Neuronal stem cell (in vitro differentiated cells): ENCODE results near the gene SGSM1.
A peak's percentile ranks its signal among the peaks of the same experiment; 100 is the strongest.

Source experiments
- DNase-seq: peaks from one replicate; pipeline ENCODE4 v3.0.0-alpha.2; 2013; ENCODE audit warnings: low spot score
- H2AFZ ChIP-seq: one replicate; pipeline ENCODE4 v1.6.1; 2013; ENCODE audit warnings: mild to moderate bottlenecking, low read length, inconsistent platforms
- H2AK5ac ChIP-seq: 2 replicates; pipeline ENCODE4 v1.6.1; 2013; ENCODE audit warnings: low read depth, mild to moderate bottlenecking, inconsistent platforms, low read length, moderate library complexity, mixed read lengths
- H2BK120ac ChIP-seq: 2 replicates; pipeline ENCODE4 v1.6.1; 2013; ENCODE audit warnings: low read depth, mild to moderate bottlenecking, inconsistent platforms, low read length, moderate library complexity, mixed read lengths
- H2BK12ac ChIP-seq: one replicate; pipeline ENCODE4 v1.6.1; 2013; ENCODE audit warnings: low read length, inconsistent platforms
- H2BK15ac ChIP-seq: 2 replicates; pipeline ENCODE4 v1.6.1; 2013; ENCODE audit warnings: mild to moderate bottlenecking, low read length, inconsistent platforms, mixed read lengths
- H2BK5ac ChIP-seq: one replicate; pipeline ENCODE4 v1.6.1; 2013; ENCODE audit warnings: inconsistent platforms, mild to moderate bottlenecking, low read length, moderate library complexity
- H3K14ac ChIP-seq: one replicate; pipeline ENCODE4 v1.6.1; 2013; ENCODE audit warnings: low read length, inconsistent platforms
- H3K18ac ChIP-seq: 2 replicates; pipeline ENCODE4 v1.6.1; 2013; ENCODE audit warnings: low read length, inconsistent platforms
- H3K23ac ChIP-seq: 2 replicates; pipeline ENCODE4 v1.6.1; 2013; ENCODE audit warnings: low read depth, mild to moderate bottlenecking, mixed read lengths, low read length, inconsistent platforms; ENCODE audit not compliant: poor library complexity
- H3K27ac ChIP-seq: replicated peaks from 3 replicates; pipeline ENCODE4 v1.5.1; 2013; ENCODE audit warnings: low read length, inconsistent platforms
- H3K27me3 ChIP-seq, 3 experiments: 2 replicates each; pipeline ENCODE4 v1.6.1; 2013; ENCODE audit warnings: low read length in 3 of 3, mild to moderate bottlenecking in 2 of 3, inconsistent platforms in 1 of 3, low read depth in 1 of 3, mixed read lengths in 1 of 3, moderate library complexity in 1 of 3; ENCODE audit not compliant: control insufficient read depth in 3 of 3, insufficient read depth in 3 of 3
- H3K36me3 ChIP-seq, 2 donors: replicated peaks in 1 of 2; 2 replicates each; pipeline ENCODE4 v1.6.1; 2013; ENCODE audit warnings: low read length in 2 of 2; ENCODE audit not compliant: control insufficient read depth in 2 of 2, insufficient read depth in 2 of 2
- H3K4ac ChIP-seq: 2 replicates; pipeline ENCODE4 v1.6.1; 2013; ENCODE audit warnings: inconsistent platforms, mild to moderate bottlenecking, low read length, moderate library complexity
- H3K4me1 ChIP-seq, 2 donors: 1 replicate in 1 of 2; 2 replicates in 1 of 2; pipeline ENCODE4 v1.6.1; 2013; ENCODE audit warnings: low read length in 2 of 2, low read depth in 1 of 2; ENCODE audit not compliant: control insufficient read depth in 2 of 2, insufficient read depth in 1 of 2
- H3K4me2 ChIP-seq: one replicate; pipeline ENCODE4 v1.6.1; 2013; ENCODE audit warnings: mild to moderate bottlenecking, low read length, inconsistent platforms; ENCODE audit not compliant: insufficient read depth, poor library complexity, severe bottlenecking
- H3K4me3 ChIP-seq, 2 donors: 2 replicates each; pipeline ENCODE4 v1.5.1; 2013; ENCODE audit warnings: low read length in 2 of 2, mild to moderate bottlenecking in 2 of 2, inconsistent platforms in 1 of 2, moderate library complexity in 1 of 2
- H3K79me1 ChIP-seq: one replicate; pipeline ENCODE4 v1.6.1; 2013; ENCODE audit warnings: low read depth, mild to moderate bottlenecking, inconsistent platforms, low read length, moderate library complexity
- H3K9ac ChIP-seq: one replicate; pipeline ENCODE4 v1.6.1; 2013; ENCODE audit warnings: mild to moderate bottlenecking, low read depth, low read length, inconsistent platforms; ENCODE audit not compliant: poor library complexity
- H3K9me3 ChIP-seq, 2 donors: replicated peaks in 1 of 2; 2 replicates each; pipeline versions ENCODE3 to v1.6.1; 2013; ENCODE audit warnings: low read length in 2 of 2, mild to moderate bottlenecking in 2 of 2, inconsistent platforms in 1 of 2, low read depth in 1 of 2, mixed read lengths in 1 of 2, moderate library complexity in 1 of 2; ENCODE audit not compliant: control insufficient read depth in 2 of 2, insufficient read depth in 1 of 2
- H4K8ac ChIP-seq: one replicate; pipeline ENCODE4 v1.6.1; 2013; ENCODE audit warnings: low read depth, mild to moderate bottlenecking, inconsistent platforms, low read length, moderate library complexity
- H4K91ac ChIP-seq: one replicate; pipeline ENCODE4 v1.6.1; 2013; ENCODE audit warnings: low read length, low read depth, mild to moderate bottlenecking, inconsistent platforms; ENCODE audit not compliant: poor library complexity
- WGBS, 2 donors: extraction: QIAGEN DNeasy Blood & Tissue Kit; methylation state at CpG; one replicate each; pipeline ENCODE4 v1.1.7; 2013; ENCODE audit warnings: missing lambda C conversion rate in 2 of 2, mixed read lengths in 1 of 2; ENCODE audit not compliant: insufficient read length in 2 of 2, insufficient replicate concordance in 1 of 2; ENCODE audit errors: extremely low coverage in 2 of 2; 5-methylcytosine and 5-hydroxymethylcytosine counted together

Gene SGSM1

DNA sequence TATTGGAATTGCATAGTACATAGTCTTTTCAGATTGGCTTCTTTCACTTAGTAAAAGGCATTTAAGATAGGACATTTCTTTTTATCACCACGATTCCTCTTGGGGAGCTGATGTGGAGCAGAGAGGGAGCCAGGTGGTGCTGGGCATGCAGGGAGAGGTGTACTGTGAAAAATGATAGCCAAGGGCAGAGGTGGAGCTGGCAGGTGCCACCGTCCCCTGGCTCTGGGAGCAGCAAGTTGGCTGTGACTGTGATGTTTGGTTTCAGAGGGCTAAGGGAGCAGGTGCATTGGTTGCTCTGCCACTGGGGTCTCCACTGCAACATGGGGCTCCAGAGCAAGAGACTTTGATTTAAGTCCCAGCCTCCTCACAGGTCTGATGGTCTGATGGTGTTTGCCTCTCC lies 16.5 kb downstream of the SGSM1 start:
- Histone ChIP-seq H3K79me1 (no peaks in the 10 kb centered on the region), H3K9ac (no peak overlapping the region), H2BK5ac (no peak overlapping the region), H2BK15ac (no peak overlapping the region), H3K36me3 (no peaks in the 10 kb centered on the region), H3K9me3 (peaks cover 0 to 2% of the 10 kb centered on the region in 2 donors), H2AFZ (no peak overlapping the region), H3K4me3 (no peak overlapping the region), H2BK12ac (no peak overlapping the region), H3K4me1 (no peaks in the 10 kb centered on the region), H3K23ac (no peak overlapping the region), H4K91ac (no peak overlapping the region), H3K27me3 (peaks cover 0 to 10% (median 0%) of the 10 kb centered on the region in 3 experiments), H3K4me2 (no peak overlapping the region), H3K14ac (no peak overlapping the region), H3K18ac (no peak overlapping the region), H2AK5ac (no peak overlapping the region), H4K8ac (no peak overlapping the region), H3K4ac (no peak overlapping the region), H3K27ac (no peak overlapping the region), H2BK120ac (no peak overlapping the region)
- DNase-seq: no peak
- no CpG with 5 or more reads among the region's 2 CpGs for WGBS, 2 donors

DNA sequence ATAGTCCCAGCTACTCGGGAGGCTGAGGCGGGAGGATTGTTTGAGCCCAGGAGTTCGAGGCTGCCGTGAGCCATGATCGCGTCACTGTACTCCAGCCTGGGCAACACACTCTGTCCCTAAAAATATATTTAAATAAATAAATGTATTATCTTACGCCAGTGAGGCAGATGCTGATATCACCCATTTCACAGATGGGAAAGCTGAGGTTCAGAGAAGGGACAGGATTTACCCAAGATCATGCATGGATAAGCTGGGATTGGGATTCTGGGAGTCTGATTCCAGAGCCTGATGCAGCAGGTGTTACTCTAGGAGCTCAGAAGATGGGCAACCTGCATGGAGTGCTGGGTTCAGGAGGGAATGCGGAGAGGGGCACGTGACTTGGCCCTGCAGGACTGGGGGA lies 17.8 kb downstream of the SGSM1 start:
- Histone ChIP-seq H2AFZ (no peak overlapping the region), H3K18ac (no peak overlapping the region), H2BK15ac (no peak overlapping the region), H3K23ac (no peak overlapping the region), H3K4ac (no peak overlapping the region), H2BK12ac (no peak overlapping the region), H3K79me1 (no peaks in the 10 kb centered on the region), H4K8ac (no peak overlapping the region), H3K14ac (no peak overlapping the region), H2BK120ac (no peak overlapping the region), H3K4me2 (no peak overlapping the region), H3K9me3 (peaks cover 0 to 2% of the 10 kb centered on the region in 2 donors), H3K36me3 (no peaks in the 10 kb centered on the region), H3K27ac (no peak overlapping the region), H3K9ac (no peak overlapping the region), H3K4me1 (no peaks in the 10 kb centered on the region), H4K91ac (no peak overlapping the region), H3K4me3 (no peak overlapping the region), H2BK5ac (no peak overlapping the region), H2AK5ac (no peak overlapping the region), H3K27me3 (peaks cover 0 to 10% (median 0%) of the 10 kb centered on the region in 3 experiments)
- DNase-seq: no peak
- no CpG with 5 or more reads among the region's 9 CpGs for WGBS, 2 donors

DNA sequence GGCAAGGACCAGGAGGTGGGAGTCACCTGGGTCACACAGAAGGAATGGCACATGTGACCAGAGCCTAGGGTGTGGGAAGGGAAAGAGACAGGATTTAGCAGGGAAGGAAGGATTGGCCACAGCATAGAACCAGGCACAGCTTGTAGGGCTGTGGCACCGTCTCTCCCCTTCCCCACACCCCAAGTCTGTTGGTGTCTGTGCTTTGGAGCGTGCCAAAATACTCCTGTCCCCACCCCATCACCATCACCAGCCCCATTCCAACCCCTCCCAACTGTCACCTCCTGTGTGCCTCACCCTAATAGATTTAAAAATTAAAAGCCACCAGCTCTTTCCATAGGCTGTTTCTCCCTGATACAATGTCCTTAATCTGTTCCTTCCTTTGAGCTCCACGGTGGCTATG lies 18.2 kb downstream of the SGSM1 start:
- Histone ChIP-seq H3K79me1 (no peaks in the 10 kb centered on the region), H3K36me3 (no peaks in the 10 kb centered on the region), H3K23ac (no peak overlapping the region), H2BK15ac (no peak overlapping the region), H2AK5ac (no peak overlapping the region), H2AFZ (no peak overlapping the region), H3K4me1 (no peaks in the 10 kb centered on the region), H3K4ac (no peak overlapping the region), H3K4me3 (no peak overlapping the region), H2BK120ac (no peak overlapping the region), H3K27me3 (peaks cover 0 to 10% (median 0%) of the 10 kb centered on the region in 3 experiments), H3K27ac (no peak overlapping the region), H2BK12ac (no peak overlapping the region), H3K14ac (no peak overlapping the region), H4K8ac (no peak overlapping the region), H2BK5ac (no peak overlapping the region), H3K9me3 (peaks cover 0 to 2% of the 10 kb centered on the region in 2 donors), H3K4me2 (no peak overlapping the region), H3K18ac (no peak overlapping the region), H4K91ac (no peak overlapping the region), H3K9ac (no peak overlapping the region)
- no peak for DNase-seq
- no CpG with 5 or more reads among the region's 3 CpGs for WGBS, 2 donors

DNA sequence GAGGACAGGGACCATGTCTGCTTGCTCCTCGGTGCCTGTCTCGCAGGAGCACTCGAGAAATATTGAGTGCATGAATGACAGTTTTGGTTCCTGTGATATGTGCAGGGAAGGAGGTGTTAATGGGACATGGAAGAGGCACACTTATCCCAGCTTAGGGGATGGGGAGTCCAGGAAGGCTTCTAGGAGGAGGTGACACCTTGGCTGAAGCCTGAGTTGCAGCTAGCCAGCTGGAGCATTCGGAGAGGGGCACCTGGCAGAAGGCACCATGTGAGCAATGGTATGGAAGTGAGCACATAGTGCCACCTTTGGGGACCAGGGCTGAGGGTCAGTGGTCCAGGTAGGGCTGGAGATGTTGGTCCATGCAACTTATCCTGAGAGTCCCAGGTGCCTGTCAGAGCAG lies 18.9 kb downstream of the SGSM1 start:
- H3K36me3 ChIP-seq: no peaks in the 10 kb centered on the region
- no peak overlapping the region for H2BK15ac ChIP-seq
- no peaks in the 10 kb centered on the region for H3K79me1 ChIP-seq
- H4K8ac ChIP-seq: no peak overlapping the region
- H2AK5ac ChIP-seq: no peak overlapping the region
- H2BK12ac ChIP-seq: no peak overlapping the region
- no peak overlapping the region for H2BK5ac ChIP-seq
- no peak overlapping the region for H3K4ac ChIP-seq
- no peak overlapping the region for H2AFZ ChIP-seq
- H3K23ac ChIP-seq: peak overlapping the region; percentile 28
- H3K27ac ChIP-seq: no peak overlapping the region
- DNase-seq: no peak
- peak overlapping the region in 1 of 2 donors; percentile 51 for H3K4me3 ChIP-seq
- no CpG with 5 or more reads among the region's 4 CpGs for WGBS, 2 donors
- no peaks in the 10 kb centered on the region for H3K4me1 ChIP-seq
- H3K4me2 ChIP-seq: no peak overlapping the region
- no peak overlapping the region for H2BK120ac ChIP-seq
- H3K9ac ChIP-seq: no peak overlapping the region
- peaks cover 0 to 2% of the 10 kb centered on the region in 2 donors for H3K9me3 ChIP-seq
- H3K14ac ChIP-seq: no peak overlapping the region
- peaks cover 0 to 10% (median 0%) of the 10 kb centered on the region in 3 experiments for H3K27me3 ChIP-seq
- H4K91ac ChIP-seq: no peak overlapping the region
- no peak overlapping the region for H3K18ac ChIP-seq
